ENCODE data around the gene CTXND2. TPM values are rescaled to one million over a fixed set of nuclear protein-coding genes. Genes with fewer than 3 reads are reported as not detected.
"Not testable (repeated sequence)": the region's sequence is repeated elsewhere in the genome, so short reads cannot be mapped to it uniquely, and the experiment has no call there.

Gene CTXND2
- total RNA-seq, 4 donors from 2014 or later = not detected

DNA sequence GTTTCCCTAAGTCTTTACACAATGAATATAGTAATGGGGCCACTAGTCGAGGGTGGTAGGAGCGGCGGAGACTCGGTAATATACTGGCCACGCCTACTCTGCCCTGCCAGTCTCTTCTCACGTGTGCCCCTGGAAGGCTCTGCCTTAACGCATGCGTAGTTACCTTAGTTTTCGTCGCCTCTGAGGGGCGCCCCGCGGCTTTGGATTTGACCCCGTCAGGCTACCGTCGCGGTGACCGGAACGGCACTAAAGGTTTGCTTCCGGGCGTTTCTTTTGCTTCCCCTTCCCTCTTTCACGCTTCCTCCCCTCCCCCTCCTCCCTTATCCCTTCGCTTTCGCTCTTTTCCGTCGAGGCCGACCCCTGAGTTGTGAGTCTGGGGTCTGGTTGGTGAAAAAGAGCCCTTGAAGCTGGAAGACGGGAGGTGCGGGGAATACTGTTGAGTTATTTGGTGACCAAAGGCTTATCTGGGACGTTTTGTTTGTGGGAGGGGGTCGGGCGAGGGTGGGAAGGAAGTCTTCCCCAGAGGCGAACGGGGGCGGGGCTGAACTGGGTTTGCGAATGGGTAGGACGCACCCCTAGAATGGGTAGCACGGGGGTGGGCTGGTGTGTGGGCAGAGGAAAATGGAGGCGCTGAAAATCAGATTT, 39.3 kb downstream of the CTXND2 start, which contains the start of gene SETDB1:
Gene SETDB1 (plus strand): TSS at position 267 of the 645 bp plus-strand sequence. CDS start 1,352 bp downstream, outside the sequence.
- peak within 1 kb of the TSS; percentile 71 to 89 (median 74) for H3K4me3 ChIP-seq
- peaks cover 0 to 37% (median 24%) of the 10 kb centered on the region in 3 donors for H3K36me3 ChIP-seq
- H3K9me3 ChIP-seq = peaks cover 0 to 5% (median 0%) of the 10 kb centered on the region in 4 donors
- TF ChIP-seq, protein P1, sequence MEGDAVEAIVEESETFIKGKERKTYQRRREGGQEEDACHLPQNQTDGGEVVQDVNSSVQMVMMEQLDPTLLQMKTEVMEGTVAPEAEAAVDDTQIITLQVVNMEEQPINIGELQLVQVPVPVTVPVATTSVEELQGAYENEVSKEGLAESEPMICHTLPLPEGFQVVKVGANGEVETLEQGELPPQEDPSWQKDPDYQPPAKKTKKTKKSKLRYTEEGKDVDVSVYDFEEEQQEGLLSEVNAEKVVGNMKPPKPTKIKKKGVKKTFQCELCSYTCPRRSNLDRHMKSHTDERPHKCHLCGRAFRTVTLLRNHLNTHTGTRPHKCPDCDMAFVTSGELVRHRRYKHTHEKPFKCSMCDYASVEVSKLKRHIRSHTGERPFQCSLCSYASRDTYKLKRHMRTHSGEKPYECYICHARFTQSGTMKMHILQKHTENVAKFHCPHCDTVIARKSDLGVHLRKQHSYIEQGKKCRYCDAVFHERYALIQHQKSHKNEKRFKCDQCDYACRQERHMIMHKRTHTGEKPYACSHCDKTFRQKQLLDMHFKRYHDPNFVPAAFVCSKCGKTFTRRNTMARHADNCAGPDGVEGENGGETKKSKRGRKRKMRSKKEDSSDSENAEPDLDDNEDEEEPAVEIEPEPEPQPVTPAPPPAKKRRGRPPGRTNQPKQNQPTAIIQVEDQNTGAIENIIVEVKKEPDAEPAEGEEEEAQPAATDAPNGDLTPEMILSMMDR (IDR thresholded peaks at IDR 0.05) = peak in 2 of 5 experiments; percentile 17 to 41
- TF ChIP-seq EP300 (IDR thresholded peaks at IDR 0.05) (peak; percentile 80 to 94), POLR2A (IDR thresholded peaks at IDR 0.05) (peak in 1 of 2 donors; percentile 49)
- H3K27ac ChIP-seq = peak within 1 kb of the TSS; percentile 67 to 91 (median 89)
- H3K4me1 ChIP-seq = peaks cover 0 to 21% (median 5%) of the 10 kb centered on the region in 4 donors
- 1 to 2% methylated on average over 39 of the region's 39 CpGs for WGBS, 2 donors
- H3K27me3 ChIP-seq = no peaks in the 10 kb centered on the region
- DNase-seq (ENCODE audit: low spot score in 2 of 2) = peak; percentile 86 to 93

DNA sequence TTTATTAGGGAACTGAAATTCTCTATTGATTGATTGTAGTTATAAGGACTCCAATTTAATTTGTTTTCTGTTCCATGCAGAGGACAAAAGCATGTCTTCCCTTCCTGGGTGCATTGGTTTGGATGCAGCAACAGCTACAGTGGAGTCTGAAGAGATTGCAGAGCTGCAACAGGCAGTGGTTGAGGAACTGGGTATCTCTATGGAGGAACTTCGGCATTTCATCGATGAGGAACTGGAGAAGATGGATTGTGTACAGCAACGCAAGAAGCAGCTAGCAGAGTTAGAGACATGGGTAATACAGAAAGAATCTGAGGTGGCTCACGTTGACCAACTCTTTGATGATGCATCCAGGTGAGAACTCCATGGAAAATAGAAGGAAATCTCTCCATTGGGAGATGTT, 40.7 kb downstream of the CTXND2 start:
- Histone ChIP-seq H3K9me3 (peaks cover 0 to 17% (median 3%) of the 10 kb centered on the region in 4 donors), H3K4me3 (no peak overlapping the region), H3K27me3 (no peaks in the 10 kb centered on the region), H3K27ac (no peak overlapping the region), H3K36me3 (peaks cover 0 to 51% (median 26%) of the 10 kb centered on the region in 3 donors), H3K4me1 (peaks cover 0 to 18% (median 5%) of the 10 kb centered on the region in 4 donors)
- DNase-seq (ENCODE audit: low spot score in 2 of 2) = no peak
- TF ChIP-seq EP300 (IDR thresholded peaks at IDR 0.05) (no peak), POLR2A (IDR thresholded peaks at IDR 0.05) (no peak)
- TF ChIP-seq, protein P1 (IDR thresholded peaks at IDR 0.05) = no peak
- 89 to 96% methylated on average over 4 of the region's 4 CpGs for WGBS, 2 donors

DNA sequence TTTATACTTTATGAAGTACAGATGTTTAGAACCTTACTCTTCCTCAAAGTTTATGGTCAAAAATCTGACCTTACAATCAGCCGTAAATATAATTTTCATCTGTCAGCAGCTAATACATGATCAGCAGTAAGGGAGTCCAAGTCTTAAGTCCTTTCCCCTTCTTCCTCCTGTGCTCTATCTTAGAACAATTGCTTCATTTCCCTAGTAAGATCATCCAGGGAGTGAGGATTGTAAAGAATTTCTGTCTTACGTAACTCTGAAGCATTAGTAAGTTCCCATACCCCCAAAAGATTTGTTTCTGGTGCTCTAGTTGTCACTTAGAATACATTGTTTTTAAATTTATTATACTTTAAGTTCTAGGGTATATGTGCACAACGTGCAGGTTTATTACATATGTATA, 41.4 kb downstream of the CTXND2 start:
- H3K4me1 ChIP-seq = peaks cover 0 to 18% (median 5%) of the 10 kb centered on the region in 4 donors
- WGBS, 2 donors = 94 to 98% methylated on average over 3 of the region's 3 CpGs
- peaks cover 0 to 17% (median 3%) of the 10 kb centered on the region in 4 donors for H3K9me3 ChIP-seq
- H3K27ac ChIP-seq = no peak overlapping the region
- TF ChIP-seq, protein P1 (IDR thresholded peaks at IDR 0.05) = no peak
- no peak for TF ChIP-seq POLR2A (IDR thresholded peaks at IDR 0.05)
- no peaks in the 10 kb centered on the region for H3K27me3 ChIP-seq
- peaks cover 0 to 58% (median 26%) of the 10 kb centered on the region in 3 donors for H3K36me3 ChIP-seq
- no peak for DNase-seq (ENCODE audit: low spot score in 2 of 2)
- H3K4me3 ChIP-seq = no peak overlapping the region

DNA sequence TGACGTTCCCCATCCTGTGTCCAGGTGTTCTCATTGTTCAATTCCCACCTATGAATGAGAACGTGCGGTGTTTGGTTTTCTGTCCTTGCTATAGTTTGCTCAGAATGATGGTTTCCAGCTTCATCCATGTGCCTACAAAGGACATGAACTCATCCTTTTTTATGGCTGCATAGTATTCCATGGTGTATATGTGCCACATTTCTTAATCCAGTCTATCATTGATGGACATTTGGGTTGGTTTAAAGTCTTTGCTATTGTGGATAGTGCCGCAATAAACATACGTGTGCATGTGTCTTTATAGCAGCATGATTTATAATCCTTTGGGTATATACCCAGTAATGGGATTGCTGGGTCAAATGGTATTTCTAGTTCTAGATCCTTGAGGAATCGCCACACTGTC, 41.8 kb downstream of the CTXND2 start:
- H3K4me1 ChIP-seq = peaks cover 0 to 18% (median 5%) of the 10 kb centered on the region in 4 donors
- DNase-seq (ENCODE audit: low spot score in 2 of 2); H3K27me3 ChIP-seq; H3K27ac ChIP-seq; H3K4me3 ChIP-seq: not testable (repeated sequence)
- peaks cover 0 to 17% (median 3%) of the 10 kb centered on the region in 4 donors for H3K9me3 ChIP-seq
- WGBS, 2 donors = 99% methylated on average over 6 of the region's 6 CpGs
- peaks cover 0 to 63% (median 26%) of the 10 kb centered on the region in 3 donors for H3K36me3 ChIP-seq

DNA sequence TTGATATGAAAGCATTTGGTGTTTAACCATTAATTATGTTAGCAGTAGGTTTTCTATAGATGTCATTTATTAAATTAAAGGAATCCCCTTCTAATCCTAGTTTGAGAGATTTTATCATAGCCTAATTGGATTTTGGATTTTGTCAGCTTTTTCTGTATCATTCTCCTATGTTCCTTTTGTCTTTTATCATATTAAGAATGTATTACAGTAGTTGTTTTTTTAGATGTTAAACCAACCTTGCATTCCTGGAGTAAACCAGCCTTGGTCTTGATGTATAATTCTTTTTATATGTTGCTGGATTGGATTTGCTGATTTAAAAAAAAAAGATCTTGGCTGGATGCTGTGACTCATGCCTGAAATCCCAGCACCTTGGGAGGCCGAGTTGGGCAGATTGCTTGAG, 44.8 kb downstream of the CTXND2 start:
- no peak overlapping the region for H3K27ac ChIP-seq
- H3K4me3 ChIP-seq = no peak overlapping the region
- peaks cover 0 to 91% (median 26%) of the 10 kb centered on the region in 3 donors for H3K36me3 ChIP-seq
- TF ChIP-seq POLR2A (IDR thresholded peaks at IDR 0.05) = no peak
- TF ChIP-seq, protein P1 (IDR thresholded peaks at IDR 0.05) = no peak
- no peak for TF ChIP-seq EP300 (IDR thresholded peaks at IDR 0.05)
- no peaks in the 10 kb centered on the region for H3K27me3 ChIP-seq
- H3K9me3 ChIP-seq = peaks cover 0 to 17% (median 3%) of the 10 kb centered on the region in 4 donors
- WGBS, 2 donors = 85 to 100% methylated on average over 1 of the region's 1 CpG
- H3K4me1 ChIP-seq = peaks cover 0 to 12% (median 5%) of the 10 kb centered on the region in 4 donors
- no peak for DNase-seq (ENCODE audit: low spot score in 2 of 2)

Data from tibial nerve (tissue), 4 donors.